GM12878 (cell line): Measurements from ENCODE around the gene KDELR1. TPM values are rescaled to one million over a fixed set of nuclear protein-coding genes. Genes with fewer than 3 reads are reported as not detected.

Source experiments
- BACH1 ChIP-seq: fragments of 450-650 bp; IDR thresholded peaks from 2 replicates; pipeline ENCODE4 v1.6.1; 2017; ENCODE audit warnings: mild to moderate bottlenecking, borderline replicate concordance
- BRCA1 ChIP-seq: IDR thresholded peaks from 2 replicates; pipeline ENCODE4 v1.6.1; 2011; ENCODE audit warnings: low read depth, low read length, improper control_type of control experiment
- CHD2 ChIP-seq: IDR thresholded peaks from 2 replicates; pipeline ENCODE4 v1.6.1; 2011; ENCODE audit warnings: low read depth, low read length, improper control_type of control experiment, borderline replicate concordance
- CREB1 ChIP-seq: IDR thresholded peaks from 2 replicates; pipeline ENCODE4 v1.6.1; 2012; ENCODE audit warnings: low read depth, mild to moderate bottlenecking, inconsistent platforms
- ESRRA ChIP-seq: IDR thresholded peaks from 2 replicates; pipeline ENCODE4 v1.6.1; 2012; ENCODE audit warnings: mild to moderate bottlenecking, low read length, improper control_type of control experiment
- EZH2 ChIP-seq: IDR thresholded peaks from 2 replicates; pipeline ENCODE4 v1.6.1; 2012; ENCODE audit warnings: low read depth, mild to moderate bottlenecking, control low read depth, inconsistent platforms, low read length, borderline replicate concordance; ENCODE audit not compliant: control insufficient read depth
- FOXK2 ChIP-seq: fragments of 450-650 bp; IDR thresholded peaks from 2 replicates; pipeline ENCODE4 v1.6.1; 2017; ENCODE audit warnings: mild to moderate bottlenecking, moderate library complexity
- NFYA ChIP-seq: IDR thresholded peaks from 2 replicates; pipeline ENCODE4 v1.6.1; 2011; ENCODE audit warnings: low read depth, mild to moderate bottlenecking, low read length, improper control_type of control experiment, borderline replicate concordance
- RELA ChIP-seq: fragments of 450-650 bp; IDR thresholded peaks from 2 replicates; pipeline ENCODE4 v1.8.0; 2014; ENCODE audit warnings: borderline replicate concordance; ENCODE audit not compliant: partially characterized antibody
- SIN3A ChIP-seq: IDR thresholded peaks from 2 replicates; pipeline ENCODE4 v1.6.1; 2012; ENCODE audit warnings: low read depth, low read length, improper control_type of control experiment
- SP1 ChIP-seq: IDR thresholded peaks from one replicate; pipeline ENCODE4 v1.6.1; 2011; ENCODE audit warnings: low read depth, low read length
- SPI1 ChIP-seq: IDR thresholded peaks from 2 replicates; pipeline ENCODE4 v1.6.1; 2011; ENCODE audit warnings: low read depth, mild to moderate bottlenecking, low read length, moderate library complexity, borderline replicate concordance; ENCODE audit not compliant: insufficient read depth
- TBL1XR1 ChIP-seq: IDR thresholded peaks from 2 replicates; pipeline ENCODE4 v1.6.1; 2012; ENCODE audit warnings: low read depth, low read length, improper control_type of control experiment
- ZNF622 ChIP-seq: fragments of 450-650 bp; IDR thresholded peaks from 2 replicates; pipeline ENCODE4 v1.6.1; 2017; ENCODE audit warnings: mild to moderate bottlenecking, inconsistent platforms
- polyA plus RNA-seq, 11 experiments: library from polyadenylated mRNA; depleted of rRNA in 4 of 11; unstranded in 6 of 11; stranded (reverse) in 5 of 11; fragments of >200 nt; fragmentation: Nextera tagmentation in 4 of 11; fragmentation: Illumina TruSeq in 1 of 11; extraction: Ambion mirVana in 4 of 11; extraction: Trizol in 1 of 11; gene quantifications; 1 replicate in 1 of 11; 2 replicates in 10 of 11; pipeline versions ENCODE4 v1.2.1 to v1.2.3, GENCODE V29; 2011 to 2016; ENCODE audit warnings: inconsistent platforms in 2 of 11, missing spikeins in 2 of 11, low read depth in 1 of 11
- total RNA-seq, 4 experiments: library from RNA; depleted of rRNA in 3 of 4; stranded (reverse); fragments of >200 nt in 3 of 4; fragmentation: Illumina TruSeq in 1 of 4; extraction: Trizol in 1 of 4; gene quantifications; 2 replicates each; pipeline versions ENCODE4 v1.2.1 to v1.2.3, GENCODE V29; 2013 to 2021
- TF ChIP-seq, protein P1 (sequence below): IDR thresholded peaks from 2 replicates; pipeline ENCODE4 v1.6.1; 2012; ENCODE audit warnings: low read depth, low read length, improper control_type of control experiment
- TF ChIP-seq, protein P2 (sequence below): IDR thresholded peaks from 2 replicates; pipeline ENCODE4 v1.6.1; 2011; ENCODE audit warnings: low read depth, low read length, improper control_type of control experiment, borderline replicate concordance
- TF ChIP-seq, protein P3 (sequence below): fragments of 450-650 bp; IDR thresholded peaks from 2 replicates; pipeline ENCODE4 v1.6.1; 2017; ENCODE audit warnings: borderline replicate concordance
- TF ChIP-seq, protein P4 (sequence below): fragments of 450-650 bp; IDR thresholded peaks from 2 replicates; pipeline ENCODE4 v1.6.1; 2017; ENCODE audit warnings: mild to moderate bottlenecking
- TF ChIP-seq, protein P5 (sequence below): fragments of 450-650 bp; IDR thresholded peaks from 2 replicates; pipeline ENCODE4 v1.6.1; 2016; ENCODE audit warnings: mild to moderate bottlenecking
- TF ChIP-seq, protein P6 (sequence below): IDR thresholded peaks from 2 replicates; pipeline ENCODE4 v1.6.1; 2012; ENCODE audit warnings: low read length, inconsistent platforms
- TF ChIP-seq, protein P7 (sequence below): IDR thresholded peaks from 2 replicates; pipeline ENCODE4 v1.6.1; 2011; ENCODE audit warnings: borderline replicate concordance, low read depth, mild to moderate bottlenecking, moderate library complexity, mixed read lengths, low read length; ENCODE audit not compliant: insufficient read depth; ENCODE audit errors: extremely low read length

KDELR1 gene
- total and polyA plus RNA-seq, 10 of the 15 experiments (the other 5 are each of a cell fraction or from before 2014, with no cell fraction given), result 2.3 to 71.0 (median 45.2) TPM

DNA sequence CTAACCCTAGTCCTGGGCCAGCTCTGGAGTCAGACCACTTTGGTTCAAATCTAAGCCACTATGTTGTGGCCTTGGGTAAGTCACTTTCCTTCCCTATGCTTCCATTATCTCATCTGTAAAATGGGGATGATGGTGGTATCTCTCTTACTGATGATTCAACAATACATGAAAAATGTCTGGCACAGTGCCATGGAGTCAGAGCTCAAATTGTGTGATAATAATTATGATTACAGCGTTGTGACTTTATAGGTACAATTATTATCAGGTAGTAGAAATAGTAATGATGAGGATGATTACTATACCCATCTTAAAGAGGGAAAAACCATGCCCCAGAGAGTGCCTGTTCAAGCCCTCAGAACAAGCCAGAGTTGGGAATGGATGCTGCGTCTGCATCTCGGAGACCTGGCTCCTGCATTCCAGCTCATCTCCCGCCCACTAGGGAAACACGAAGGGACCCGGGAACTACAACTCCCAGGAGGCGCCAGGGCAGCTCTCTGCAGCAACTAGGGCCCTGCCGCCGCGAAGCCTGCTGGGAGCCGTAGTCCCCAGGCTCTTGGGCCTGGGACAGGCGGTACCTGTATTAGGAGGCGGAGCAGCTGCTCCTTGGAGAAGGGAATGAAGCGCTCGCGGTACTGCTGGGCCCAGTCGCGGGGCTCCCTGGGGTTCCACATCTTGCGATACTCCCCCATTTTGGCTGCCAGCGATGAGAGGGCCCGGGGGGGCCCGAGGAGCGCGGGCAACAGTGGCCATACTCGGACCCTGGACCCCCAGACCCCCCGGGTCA lies 28.4 kb downstream of the KDELR1 start (continued):
- TF ChIP-seq EZH2 (no peak), SP1 (no peak), SPI1 (no peak), CREB1 (peak; percentile 68), NFYA (no peak), ZNF622 (no peak), SIN3A (0 out of 2 replicates have a peak, but pooled peaks have one; percentile 23), RELA (peak; percentile 67), BRCA1 (no peak), ESRRA (no peak), FOXK2 (no peak), CHD2 (peak; percentile 62; the same call in 1 of the 2 replicates), TBL1XR1 (no peak), BACH1 (no peak)
- TF ChIP-seq, protein P1, sequence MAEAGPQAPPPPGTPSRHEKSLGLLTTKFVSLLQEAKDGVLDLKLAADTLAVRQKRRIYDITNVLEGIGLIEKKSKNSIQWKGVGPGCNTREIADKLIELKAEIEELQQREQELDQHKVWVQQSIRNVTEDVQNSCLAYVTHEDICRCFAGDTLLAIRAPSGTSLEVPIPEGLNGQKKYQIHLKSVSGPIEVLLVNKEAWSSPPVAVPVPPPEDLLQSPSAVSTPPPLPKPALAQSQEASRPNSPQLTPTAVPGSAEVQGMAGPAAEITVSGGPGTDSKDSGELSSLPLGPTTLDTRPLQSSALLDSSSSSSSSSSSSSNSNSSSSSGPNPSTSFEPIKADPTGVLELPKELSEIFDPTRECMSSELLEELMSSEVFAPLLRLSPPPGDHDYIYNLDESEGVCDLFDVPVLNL, result no peak
- TF ChIP-seq, protein P2, sequence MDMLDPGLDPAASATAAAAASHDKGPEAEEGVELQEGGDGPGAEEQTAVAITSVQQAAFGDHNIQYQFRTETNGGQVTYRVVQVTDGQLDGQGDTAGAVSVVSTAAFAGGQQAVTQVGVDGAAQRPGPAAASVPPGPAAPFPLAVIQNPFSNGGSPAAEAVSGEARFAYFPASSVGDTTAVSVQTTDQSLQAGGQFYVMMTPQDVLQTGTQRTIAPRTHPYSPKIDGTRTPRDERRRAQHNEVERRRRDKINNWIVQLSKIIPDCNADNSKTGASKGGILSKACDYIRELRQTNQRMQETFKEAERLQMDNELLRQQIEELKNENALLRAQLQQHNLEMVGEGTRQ, result no peak
- TF ChIP-seq, protein P3, sequence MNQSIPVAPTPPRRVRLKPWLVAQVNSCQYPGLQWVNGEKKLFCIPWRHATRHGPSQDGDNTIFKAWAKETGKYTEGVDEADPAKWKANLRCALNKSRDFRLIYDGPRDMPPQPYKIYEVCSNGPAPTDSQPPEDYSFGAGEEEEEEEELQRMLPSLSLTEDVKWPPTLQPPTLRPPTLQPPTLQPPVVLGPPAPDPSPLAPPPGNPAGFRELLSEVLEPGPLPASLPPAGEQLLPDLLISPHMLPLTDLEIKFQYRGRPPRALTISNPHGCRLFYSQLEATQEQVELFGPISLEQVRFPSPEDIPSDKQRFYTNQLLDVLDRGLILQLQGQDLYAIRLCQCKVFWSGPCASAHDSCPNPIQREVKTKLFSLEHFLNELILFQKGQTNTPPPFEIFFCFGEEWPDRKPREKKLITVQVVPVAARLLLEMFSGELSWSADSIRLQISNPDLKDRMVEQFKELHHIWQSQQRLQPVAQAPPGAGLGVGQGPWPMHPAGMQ, result no peak
- TF ChIP-seq, protein P4, sequence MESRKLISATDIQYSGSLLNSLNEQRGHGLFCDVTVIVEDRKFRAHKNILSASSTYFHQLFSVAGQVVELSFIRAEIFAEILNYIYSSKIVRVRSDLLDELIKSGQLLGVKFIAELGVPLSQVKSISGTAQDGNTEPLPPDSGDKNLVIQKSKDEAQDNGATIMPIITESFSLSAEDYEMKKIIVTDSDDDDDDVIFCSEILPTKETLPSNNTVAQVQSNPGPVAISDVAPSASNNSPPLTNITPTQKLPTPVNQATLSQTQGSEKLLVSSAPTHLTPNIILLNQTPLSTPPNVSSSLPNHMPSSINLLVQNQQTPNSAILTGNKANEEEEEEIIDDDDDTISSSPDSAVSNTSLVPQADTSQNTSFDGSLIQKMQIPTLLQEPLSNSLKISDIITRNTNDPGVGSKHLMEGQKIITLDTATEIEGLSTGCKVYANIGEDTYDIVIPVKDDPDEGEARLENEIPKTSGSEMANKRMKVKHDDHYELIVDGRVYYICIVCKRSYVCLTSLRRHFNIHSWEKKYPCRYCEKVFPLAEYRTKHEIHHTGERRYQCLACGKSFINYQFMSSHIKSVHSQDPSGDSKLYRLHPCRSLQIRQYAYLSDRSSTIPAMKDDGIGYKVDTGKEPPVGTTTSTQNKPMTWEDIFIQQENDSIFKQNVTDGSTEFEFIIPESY, result no peak
- TF ChIP-seq, protein P5, sequence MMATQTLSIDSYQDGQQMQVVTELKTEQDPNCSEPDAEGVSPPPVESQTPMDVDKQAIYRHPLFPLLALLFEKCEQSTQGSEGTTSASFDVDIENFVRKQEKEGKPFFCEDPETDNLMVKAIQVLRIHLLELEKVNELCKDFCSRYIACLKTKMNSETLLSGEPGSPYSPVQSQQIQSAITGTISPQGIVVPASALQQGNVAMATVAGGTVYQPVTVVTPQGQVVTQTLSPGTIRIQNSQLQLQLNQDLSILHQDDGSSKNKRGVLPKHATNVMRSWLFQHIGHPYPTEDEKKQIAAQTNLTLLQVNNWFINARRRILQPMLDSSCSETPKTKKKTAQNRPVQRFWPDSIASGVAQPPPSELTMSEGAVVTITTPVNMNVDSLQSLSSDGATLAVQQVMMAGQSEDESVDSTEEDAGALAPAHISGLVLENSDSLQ, result no peak
- TF ChIP-seq, protein P6, sequence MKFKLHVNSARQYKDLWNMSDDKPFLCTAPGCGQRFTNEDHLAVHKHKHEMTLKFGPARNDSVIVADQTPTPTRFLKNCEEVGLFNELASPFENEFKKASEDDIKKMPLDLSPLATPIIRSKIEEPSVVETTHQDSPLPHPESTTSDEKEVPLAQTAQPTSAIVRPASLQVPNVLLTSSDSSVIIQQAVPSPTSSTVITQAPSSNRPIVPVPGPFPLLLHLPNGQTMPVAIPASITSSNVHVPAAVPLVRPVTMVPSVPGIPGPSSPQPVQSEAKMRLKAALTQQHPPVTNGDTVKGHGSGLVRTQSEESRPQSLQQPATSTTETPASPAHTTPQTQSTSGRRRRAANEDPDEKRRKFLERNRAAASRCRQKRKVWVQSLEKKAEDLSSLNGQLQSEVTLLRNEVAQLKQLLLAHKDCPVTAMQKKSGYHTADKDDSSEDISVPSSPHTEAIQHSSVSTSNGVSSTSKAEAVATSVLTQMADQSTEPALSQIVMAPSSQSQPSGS, result no peak
- TF ChIP-seq, protein P7, sequence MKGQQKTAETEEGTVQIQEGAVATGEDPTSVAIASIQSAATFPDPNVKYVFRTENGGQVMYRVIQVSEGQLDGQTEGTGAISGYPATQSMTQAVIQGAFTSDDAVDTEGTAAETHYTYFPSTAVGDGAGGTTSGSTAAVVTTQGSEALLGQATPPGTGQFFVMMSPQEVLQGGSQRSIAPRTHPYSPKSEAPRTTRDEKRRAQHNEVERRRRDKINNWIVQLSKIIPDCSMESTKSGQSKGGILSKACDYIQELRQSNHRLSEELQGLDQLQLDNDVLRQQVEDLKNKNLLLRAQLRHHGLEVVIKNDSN, result no peak
